NOMO-1 treated with DMSO at 0.1 percent for 48 hours (cell line): ENCODE measurements around the gene STX17.
"Not testable (repeated sequence)": the region's sequence is repeated elsewhere in the genome, so short reads cannot be mapped to it uniquely, and the experiment has no call there.

ENCODE experiments used
- DNase-seq: peaks from one replicate; lab custom pipeline; 2025; ENCODE audit not compliant: unreplicated experiment; lab: John Stamatoyannopoulos, UW

The STX17 gene

DNA sequence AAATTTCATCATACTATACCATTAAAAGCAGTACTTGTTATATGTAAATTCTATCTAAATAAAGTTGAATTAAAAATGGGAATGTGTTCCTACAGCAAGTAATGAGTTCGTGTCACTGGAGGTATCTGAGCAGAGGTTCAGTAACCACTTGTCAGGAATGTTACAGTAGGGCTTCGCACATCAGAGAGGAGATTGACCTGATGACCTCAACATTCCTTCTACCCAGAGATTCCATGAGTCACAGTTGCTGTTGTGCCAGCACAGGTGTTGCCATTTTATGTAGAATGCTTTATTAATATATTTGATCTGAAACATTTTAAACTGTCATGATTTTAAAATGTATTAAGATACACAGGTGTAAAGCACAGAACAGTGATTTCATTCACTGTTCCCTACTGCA lies 60.3 kb downstream of the STX17 start:
- no peak for DNase-seq

DNA sequence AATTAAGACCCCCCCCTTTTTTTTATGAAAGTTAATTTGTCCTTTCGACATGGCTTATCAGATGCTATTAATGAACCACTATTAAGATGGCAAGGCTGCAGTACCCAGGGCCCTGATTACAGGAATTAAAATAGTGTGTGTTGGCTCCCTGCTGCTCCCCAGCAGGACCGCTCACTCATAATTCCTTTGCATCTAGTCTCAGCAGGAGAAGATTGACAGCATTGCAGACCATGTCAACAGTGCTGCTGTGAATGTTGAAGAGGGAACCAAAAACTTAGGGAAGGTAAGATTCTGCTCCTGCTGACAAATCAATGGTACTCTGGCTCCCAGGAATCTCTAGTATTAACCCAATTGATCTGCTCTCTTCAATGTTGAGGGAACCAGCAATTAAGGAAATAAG lies 61.0 kb downstream of the STX17 start:
- no peak for DNase-seq

DNA sequence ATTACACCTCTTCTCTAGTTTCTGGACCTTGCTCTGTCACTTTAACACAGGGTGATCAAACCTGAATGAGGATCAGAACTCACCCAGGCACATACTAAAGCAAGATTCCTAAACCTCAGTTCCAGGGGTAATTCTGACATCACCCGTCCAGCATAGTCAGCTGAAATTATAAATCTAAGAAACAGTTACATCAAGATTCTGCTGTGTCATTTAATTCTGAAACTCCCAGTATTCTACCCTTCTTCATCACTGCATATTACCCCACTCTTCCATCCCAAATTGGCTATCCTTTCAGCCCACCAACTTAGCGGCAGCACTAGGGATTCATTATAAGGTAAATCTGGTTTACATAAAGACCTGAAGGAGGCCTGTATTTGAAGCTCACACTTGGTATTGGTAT lies 64.0 kb downstream of the STX17 start:
- DNase-seq: no peak

DNA sequence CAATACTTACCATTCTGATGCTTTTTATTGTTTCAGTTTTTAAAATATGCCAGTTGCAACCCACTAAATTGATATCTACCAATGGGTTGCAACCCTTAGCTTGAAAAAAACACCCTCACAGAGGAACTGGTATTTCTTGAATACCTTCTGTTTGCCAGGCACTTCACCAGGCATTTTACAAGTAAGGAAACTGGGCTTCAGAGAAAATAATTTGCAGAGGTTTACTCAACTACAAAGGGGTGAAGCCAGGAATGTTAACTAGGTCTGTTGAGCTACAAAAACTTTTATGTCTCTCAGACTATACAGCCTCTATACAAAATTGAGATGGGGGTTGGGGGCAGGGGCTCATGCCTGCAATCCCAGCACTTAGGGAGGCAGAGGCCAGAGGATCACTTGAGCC lies 65.0 kb downstream of the STX17 start:
- no peak for DNase-seq

DNA sequence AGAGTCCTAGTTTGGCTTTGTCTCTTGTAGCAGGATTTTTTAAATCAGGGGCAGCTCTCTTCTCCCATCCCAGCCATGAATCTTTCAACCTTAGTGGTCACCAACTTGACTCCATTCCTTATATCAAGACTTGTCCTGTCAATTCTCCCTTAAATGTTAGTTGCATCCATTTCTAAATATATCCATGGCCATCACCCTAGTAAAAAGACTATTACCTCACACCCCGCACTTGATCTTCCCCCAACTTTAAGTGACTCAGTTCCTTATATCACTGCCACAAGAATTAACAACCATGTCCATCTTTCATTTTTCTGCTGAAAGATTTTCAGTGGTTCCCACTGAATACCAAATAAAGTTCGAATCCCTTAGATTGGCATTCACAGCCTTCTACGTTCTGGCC lies 67.0 kb downstream of the STX17 start:
- no peak for DNase-seq

DNA sequence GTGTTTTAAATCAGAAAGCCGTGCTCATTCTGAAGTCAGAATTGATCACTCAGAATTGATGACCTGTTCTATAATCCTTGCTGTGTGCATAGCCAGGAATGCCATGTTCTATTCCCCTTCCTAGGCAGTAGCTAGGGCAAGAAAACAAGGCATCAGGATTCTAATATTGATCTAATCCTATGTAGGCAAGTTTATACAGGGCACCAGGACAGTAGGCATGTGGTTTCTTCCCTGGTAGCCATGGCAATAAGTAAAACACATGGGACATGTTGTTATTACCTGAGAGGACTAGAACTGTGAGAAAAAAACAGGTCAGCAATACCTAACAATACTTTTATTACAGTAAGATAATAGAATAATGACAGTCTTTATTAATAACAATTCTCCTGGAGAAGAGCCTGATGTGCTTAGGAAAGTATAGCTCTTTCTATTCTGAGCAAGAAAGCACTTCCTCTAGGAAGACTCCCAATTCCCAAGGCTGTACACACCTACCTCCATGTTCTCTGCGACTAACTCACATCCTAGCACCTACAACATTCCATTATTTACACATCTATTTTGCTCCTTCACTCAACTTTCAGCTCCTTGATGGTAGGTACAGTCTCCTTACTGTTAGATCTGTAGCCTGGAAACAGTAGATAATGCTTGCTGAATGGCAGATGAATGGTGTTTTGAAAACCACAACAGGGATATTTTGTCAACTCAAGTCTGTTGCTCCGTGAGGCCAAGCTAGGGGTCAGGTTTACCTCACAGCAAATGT lies 70.8 kb downstream of the STX17 start:
- no peak for DNase-seq

DNA sequence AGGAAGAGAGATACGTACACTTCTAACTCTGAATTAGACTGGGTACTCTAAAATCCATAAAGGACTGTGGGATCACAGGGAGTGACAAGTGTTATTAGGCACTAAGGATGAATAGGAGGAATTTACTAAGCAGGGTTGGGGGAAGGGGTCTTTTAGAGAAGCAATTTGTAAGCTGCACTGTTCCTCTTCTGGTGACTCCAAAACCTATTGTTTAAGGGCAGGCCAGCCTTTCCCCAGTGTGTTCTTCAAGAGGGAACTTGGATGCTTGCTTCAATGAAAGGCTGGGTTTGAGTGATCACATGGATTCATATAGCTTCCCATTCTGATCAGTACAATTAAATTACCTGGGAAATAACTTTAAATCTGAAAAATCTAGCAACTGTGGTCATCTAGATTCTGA lies 71.8 kb downstream of the STX17 start:
- no peak for DNase-seq

DNA sequence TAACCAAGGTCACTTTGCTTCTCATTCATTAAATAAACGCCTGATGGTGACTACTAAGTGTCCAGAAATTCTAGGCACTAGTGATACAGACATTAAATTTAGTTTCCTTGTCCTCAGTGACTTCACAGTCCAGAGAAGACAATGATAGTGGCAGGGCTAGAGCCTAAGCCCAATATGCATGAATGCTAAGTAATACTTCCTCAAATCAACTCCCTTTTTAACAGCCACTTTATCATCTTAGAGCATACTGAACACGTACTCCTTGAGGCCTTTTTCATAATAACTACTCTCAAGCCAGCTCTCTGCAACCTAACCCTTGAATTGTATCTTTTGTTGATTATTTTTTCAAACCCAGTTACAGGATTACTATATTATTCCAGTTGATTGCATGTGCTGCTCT lies 74.1 kb downstream of the STX17 start:
- DNase-seq: no peak

DNA sequence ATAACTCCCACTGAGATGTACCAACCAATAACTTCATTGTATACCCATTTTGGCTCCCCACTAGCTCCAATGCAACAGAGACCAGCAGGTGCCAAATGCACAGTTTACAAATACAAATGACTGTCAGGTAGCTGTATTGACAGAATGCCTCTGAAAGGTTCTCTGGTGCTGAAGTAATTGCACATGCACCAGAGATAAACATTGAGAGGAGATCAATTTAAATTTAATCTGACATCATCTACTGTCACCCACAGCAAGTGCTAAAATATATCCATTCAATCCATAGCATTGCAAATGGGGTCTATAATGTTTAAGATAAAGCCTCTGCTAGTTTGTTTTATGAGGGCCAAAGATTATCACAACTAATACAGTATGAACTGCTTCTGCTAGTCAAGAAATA lies 80.2 kb downstream of the STX17 start:
- DNase-seq: no peak

DNA sequence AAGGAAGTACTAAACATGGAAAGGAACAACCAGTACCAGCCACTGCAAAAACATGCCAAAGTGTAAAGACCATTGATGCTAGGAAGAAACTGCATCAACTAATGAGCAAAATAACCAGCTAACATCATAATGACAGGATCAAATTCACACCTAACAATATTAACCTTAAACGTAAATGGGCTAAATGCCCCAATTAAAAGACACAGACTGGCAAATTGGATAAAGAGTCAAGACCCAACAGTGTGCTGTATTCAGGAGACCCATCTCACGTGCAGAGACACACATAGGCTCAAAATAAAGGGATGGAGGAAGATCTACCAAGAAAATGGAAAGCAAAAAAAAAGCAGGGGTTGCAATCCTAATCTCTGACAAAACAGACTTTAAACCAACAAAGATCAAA lies 84.1 kb downstream of the STX17 start:
- DNase-seq: not testable (repeated sequence)

DNA sequence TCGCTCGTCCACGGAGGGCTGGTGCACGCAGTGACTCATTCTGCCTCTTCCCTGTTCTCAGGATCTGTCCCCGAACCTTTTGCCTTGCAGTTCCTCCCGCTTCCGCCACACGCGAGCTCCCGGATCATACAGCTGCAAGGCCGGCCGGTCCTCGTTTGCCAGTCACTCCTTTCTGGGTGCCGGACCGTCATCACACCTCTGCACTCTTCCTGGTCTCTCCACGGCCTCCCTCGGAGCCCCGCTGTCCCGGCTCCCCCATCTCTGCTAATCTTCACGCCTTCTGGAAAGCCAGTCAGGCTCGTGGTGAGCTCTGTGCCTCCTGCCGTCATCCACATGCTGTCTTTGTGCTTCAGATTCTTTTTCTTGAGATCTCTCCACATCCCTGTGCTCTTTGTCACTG lies 91.8 kb downstream of the STX17 start:
- DNase-seq: no peak

DNA sequence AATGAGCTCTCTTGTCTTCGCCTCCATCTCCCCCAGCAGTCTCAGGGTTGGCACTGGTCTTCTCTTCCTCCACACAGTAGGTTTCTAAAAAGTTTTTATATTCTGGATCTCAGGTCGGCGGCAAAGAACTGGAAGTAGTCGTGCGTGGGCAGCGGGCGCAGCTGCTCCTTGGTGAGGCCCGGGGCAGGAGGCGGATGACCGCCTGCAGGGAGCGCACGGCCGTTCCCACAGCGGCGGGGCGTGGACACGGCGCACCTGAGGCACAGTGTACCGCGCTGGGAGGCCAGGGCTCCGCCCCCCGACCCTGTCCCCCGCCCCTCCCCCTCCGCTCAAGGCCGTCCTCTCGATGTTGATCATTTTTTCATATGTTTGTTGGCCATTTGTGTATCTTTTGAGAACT lies 92.4 kb downstream of the STX17 start:
- DNase-seq: no peak

DNA sequence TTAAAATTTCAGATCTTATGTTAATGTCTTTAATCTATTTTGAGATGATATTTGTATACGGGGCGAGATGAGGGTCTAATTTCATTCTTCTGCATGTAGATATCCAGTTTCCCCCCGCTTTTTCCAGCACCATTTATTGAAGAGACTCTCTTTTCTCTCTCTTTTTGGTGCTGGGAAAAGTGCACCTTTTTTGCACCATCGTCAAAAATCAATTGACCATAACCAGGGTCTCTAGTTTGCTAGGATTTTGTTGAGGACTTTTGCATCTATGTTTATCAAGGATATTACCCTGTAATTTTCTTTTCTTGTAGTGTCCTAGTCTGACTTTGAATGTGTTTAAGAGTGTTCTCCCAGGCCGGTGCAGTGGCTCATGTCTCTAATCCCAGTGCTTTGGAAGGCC lies 93.3 kb downstream of the STX17 start:
- no peak for DNase-seq

DNA sequence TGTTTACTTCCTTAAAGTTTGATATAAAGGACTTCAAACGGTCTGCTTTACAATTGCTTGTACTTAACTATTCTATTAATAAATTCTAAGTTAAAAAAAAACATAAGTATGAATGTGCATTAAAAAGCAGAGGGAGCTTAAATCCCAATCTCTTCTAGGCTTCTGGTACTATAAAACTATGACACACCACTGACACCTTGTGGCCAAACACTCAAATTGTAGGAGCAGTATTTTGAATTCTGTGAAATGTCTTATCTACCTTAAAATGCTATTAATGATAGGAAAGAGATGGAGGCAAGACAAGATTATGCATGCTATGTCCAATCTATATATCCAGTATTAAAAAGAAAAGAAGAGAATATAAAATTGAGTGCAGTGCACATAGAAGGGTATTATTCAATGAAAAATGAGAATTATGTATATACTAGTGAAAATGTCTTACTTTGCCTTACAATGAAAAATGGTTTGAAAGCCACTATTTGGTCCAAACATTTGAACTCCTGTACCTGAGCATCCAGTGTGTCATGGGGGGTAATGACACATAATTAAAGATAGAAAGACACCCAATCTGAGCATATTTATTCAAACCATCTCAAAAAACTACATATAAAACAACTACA lies 104.7 kb downstream of the STX17 start:
- peak; percentile 41 for DNase-seq

DNA sequence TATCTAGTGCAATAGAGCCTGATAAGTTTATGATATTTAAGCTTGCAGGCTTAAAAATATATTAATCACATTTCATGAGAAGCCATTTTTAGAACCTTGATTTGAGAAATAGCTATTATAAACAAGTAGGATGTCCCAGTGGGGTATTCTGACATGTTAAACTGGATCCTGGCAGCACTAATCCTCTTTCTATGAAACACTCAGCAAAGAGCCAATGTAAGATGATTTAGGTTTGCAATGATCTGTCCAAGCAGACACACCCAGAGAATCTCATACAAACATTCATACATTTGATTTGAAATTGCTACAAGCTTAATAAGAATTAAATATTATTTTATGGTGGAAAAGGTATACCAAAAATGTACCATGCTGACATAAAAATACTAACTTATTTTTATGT lies 105.8 kb downstream of the STX17 start:
- no peak for DNase-seq

DNA sequence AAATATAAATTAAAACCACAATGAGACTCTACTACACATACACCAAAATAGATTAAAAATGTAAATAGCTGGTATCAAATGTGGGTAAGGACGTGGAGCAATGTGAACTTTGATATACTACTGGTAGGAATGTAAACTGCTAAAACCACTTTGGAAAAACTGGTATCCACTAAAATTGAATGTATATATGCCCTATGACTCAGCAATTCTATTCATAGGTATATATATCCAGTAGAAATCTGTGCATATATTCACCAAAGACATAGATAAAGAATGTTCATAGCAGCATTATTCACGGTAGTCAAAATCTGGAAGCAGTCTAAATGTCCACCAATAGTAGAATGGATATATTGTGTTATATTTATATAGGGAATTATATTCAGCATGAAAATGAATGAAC lies 107.1 kb downstream of the STX17 start:
- no peak for DNase-seq

DNA sequence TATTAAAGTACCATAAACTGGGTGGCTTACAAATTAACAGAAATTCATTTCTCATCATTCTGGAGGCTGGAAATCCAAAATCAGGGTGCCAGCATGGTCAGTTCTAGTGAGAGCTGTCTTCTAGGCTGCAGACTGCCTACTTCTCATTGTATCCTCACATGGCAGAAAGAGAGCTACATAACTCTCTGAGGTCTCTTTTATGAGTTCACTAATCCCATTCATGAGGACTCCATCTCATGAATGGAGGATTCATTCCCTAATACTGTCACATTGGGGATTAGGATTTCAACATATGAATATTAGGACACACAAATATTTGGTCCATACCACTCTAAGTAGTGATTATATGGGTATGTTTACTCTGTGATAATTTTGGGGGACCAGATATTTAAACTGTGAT lies 108.4 kb downstream of the STX17 start:
- no peak for DNase-seq

DNA sequence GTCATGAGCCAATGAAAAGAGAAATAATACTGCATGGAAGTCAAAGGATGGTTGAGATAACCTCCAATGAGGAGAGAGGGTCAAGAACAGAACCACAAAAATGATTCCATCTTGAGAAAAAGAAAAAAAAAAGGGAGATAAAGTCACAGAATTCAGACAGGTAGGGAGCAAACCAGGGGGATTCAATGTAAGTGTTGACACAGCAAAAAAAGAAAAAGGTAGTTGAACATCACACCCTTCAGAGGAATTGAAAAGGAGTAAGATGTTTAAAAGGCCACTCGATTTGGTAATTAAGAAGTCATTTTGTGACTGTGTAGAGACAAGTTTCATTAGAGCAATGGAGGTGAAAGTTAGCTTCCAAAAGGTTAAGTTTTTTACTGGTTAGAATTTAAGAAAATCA lies 113.1 kb downstream of the STX17 start:
- DNase-seq: no peak
